Progenitor cell of endocrine pancreas (in vitro differentiated cells): ENCODE data around the gene TIRAP. TPM values are rescaled to one million over a fixed set of nuclear protein-coding genes. Genes with fewer than 3 reads are reported as not detected.

Experiments used
- DNase-seq: peaks from one replicate; pipeline ENCODE4 v3.0.0; 2021; ENCODE audit warnings: low spot score; ENCODE audit not compliant: unreplicated experiment
- H3K27ac Mint-ChIP-seq: 2 replicates; pipeline ENCODE4 v1.8.0; 2021; ENCODE audit warnings: mild to moderate bottlenecking, moderate library complexity, mixed read lengths
- H3K27me3 Mint-ChIP-seq: 2 replicates; pipeline ENCODE4 v1.8.0; 2021; ENCODE audit warnings: mixed read lengths
- H3K36me3 Mint-ChIP-seq: 2 replicates; pipeline ENCODE4 v1.8.0; 2022; ENCODE audit warnings: mixed read lengths; ENCODE audit not compliant: insufficient read depth
- H3K4me1 Mint-ChIP-seq: 2 replicates; pipeline ENCODE4 v1.8.0; 2021; ENCODE audit warnings: low read depth, mixed read lengths
- H3K4me3 Mint-ChIP-seq: 2 replicates; pipeline ENCODE4 v1.8.0; 2021; ENCODE audit warnings: low read depth, mild to moderate bottlenecking, moderate library complexity, mixed read lengths
- H3K9me3 Mint-ChIP-seq: 2 replicates; pipeline ENCODE4 v1.8.0; 2021; ENCODE audit warnings: low read depth, mixed read lengths
- total RNA-seq: library from RNA; stranded (reverse); gene quantifications from 2 replicates; pipeline ENCODE4 v1.2.1, GENCODE V29; 2021
- TF ChIP-seq, protein P1 (sequence below): fragments of 200-600 bp; sonication (generic); IDR thresholded peaks from one replicate; pipeline ENCODE4 v1.5.0; 2021; ENCODE audit warnings: antibody characterized with exemption, mild to moderate bottlenecking; ENCODE audit not compliant: unreplicated experiment

TIRAP gene
- total RNA-seq, 1 donor from 2014 or later, result 12.8 TPM

DNA sequence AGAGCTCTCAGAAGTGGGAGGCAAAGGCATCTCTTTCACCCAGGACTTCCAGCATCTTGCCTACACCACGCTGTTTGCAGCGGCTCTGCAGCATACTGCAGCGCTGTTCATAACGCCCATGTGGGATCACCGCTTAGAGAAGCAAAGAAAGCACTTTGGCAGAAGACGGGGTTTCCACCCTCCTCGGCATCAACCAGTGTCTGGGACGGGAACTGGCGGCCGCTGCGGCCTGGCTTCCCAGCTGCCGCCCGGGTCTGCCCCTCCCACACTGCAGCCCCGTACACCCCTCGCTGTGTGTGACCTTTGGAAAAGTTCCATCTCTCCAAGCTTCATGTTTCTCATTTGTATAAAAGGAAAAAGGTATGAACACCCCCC lies 545 bp upstream of the TIRAP start:
- peak; percentile 26 for DNase-seq
- peaks cover 8% of the 10 kb centered on the region for H3K36me3 Mint-ChIP-seq
- H3K9me3 Mint-ChIP-seq, result no peaks in the 10 kb centered on the region

DNA sequence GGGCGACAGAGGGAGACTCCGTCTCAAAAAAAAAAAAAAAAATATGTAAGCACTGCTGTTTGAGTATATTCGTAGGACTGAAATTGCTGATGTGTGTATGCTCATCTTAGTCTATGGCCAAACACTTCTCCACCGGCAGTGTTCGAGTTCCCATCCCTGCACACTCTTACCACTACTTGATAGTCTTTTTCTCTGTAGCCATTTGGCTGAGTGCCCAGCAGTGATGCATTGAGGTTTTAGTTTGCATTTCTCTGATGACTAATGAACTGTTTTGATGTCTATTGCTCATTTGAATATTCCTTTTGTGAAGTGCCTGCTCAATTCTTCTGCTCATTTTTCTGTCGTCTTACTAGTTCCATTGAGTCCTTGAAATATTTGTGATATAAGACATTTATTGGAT lies 1.9 kb downstream of the TIRAP start:
- no peak for DNase-seq
- Mint-ChIP-seq H3K36me3 (no peaks in the 10 kb centered on the region), H3K4me3 (peak overlapping the region; percentile 45), H3K27ac (no peak overlapping the region), H3K27me3 (no peaks in the 10 kb centered on the region), H3K9me3 (no peaks in the 10 kb centered on the region), H3K4me1 (peaks cover 15% of the 10 kb centered on the region)
- TF ChIP-seq, protein P1, sequence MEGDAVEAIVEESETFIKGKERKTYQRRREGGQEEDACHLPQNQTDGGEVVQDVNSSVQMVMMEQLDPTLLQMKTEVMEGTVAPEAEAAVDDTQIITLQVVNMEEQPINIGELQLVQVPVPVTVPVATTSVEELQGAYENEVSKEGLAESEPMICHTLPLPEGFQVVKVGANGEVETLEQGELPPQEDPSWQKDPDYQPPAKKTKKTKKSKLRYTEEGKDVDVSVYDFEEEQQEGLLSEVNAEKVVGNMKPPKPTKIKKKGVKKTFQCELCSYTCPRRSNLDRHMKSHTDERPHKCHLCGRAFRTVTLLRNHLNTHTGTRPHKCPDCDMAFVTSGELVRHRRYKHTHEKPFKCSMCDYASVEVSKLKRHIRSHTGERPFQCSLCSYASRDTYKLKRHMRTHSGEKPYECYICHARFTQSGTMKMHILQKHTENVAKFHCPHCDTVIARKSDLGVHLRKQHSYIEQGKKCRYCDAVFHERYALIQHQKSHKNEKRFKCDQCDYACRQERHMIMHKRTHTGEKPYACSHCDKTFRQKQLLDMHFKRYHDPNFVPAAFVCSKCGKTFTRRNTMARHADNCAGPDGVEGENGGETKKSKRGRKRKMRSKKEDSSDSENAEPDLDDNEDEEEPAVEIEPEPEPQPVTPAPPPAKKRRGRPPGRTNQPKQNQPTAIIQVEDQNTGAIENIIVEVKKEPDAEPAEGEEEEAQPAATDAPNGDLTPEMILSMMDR, result no peak

More for the DNA sequence above, 545 bp upstream of the TIRAP start:
- H3K4me1 Mint-ChIP-seq, result peaks cover 35% of the 10 kb centered on the region
- no peaks in the 10 kb centered on the region for H3K27me3 Mint-ChIP-seq
- H3K4me3 Mint-ChIP-seq, result peak overlapping the region; percentile 87
- TF ChIP-seq, protein P1, result no peak
- H3K27ac Mint-ChIP-seq, result peak overlapping the region; percentile 96

DNA sequence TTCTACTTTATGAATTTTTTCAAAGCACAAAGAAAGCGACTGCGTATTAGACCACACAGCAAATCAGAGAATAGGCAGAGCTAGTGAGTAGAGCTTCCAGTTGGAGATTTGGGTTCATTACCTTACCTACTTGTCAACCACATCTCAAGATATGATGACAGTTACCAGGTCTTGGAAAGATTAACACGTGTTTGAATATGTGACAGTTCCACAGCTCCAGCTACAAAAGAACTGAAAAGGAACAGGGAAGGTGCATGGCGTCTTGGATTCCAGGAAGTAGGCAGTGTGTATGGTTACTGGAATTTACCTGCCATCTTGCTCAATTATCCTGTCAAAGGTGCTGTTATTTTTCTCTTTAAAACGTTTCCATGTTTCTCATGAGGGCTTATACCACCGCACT lies 5.3 kb downstream of the TIRAP start:
- Mint-ChIP-seq H3K4me3 (no peak overlapping the region), H3K27me3 (no peaks in the 10 kb centered on the region), H3K4me1 (peaks cover 12% of the 10 kb centered on the region), H3K9me3 (no peaks in the 10 kb centered on the region), H3K36me3 (peaks cover under 1% of the 10 kb centered on the region), H3K27ac (no peak overlapping the region)
- TF ChIP-seq, protein P1, result no peak
- DNase-seq, result no peak

DNA sequence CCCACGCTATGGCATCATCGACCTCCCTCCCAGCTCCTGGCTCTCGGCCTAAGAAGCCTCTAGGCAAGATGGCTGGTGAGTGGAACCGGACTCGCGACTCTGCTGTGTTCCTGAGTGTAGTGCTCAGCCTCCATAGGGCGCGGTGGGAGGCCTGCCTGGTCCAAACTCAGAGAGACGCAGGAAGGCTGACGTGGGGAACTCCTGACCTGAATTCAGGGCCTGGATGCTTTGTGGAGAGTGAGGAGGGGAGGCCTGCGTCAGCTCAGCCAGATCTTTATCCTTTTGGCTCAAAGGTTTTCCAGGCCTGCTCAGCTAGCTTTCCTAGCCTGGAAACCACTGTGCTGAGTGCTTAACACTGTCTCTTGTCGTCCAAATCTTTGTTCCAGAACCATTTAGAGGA lies 8.0 kb downstream of the TIRAP start:
- H3K27me3 Mint-ChIP-seq, result no peaks in the 10 kb centered on the region
- TF ChIP-seq, protein P1, result no peak
- H3K36me3 Mint-ChIP-seq, result peaks cover 4% of the 10 kb centered on the region
- H3K27ac Mint-ChIP-seq, result no peak overlapping the region
- H3K4me3 Mint-ChIP-seq, result no peak overlapping the region
- DNase-seq, result no peak
- no peaks in the 10 kb centered on the region for H3K9me3 Mint-ChIP-seq
- peaks cover 6% of the 10 kb centered on the region for H3K4me1 Mint-ChIP-seq

DNA sequence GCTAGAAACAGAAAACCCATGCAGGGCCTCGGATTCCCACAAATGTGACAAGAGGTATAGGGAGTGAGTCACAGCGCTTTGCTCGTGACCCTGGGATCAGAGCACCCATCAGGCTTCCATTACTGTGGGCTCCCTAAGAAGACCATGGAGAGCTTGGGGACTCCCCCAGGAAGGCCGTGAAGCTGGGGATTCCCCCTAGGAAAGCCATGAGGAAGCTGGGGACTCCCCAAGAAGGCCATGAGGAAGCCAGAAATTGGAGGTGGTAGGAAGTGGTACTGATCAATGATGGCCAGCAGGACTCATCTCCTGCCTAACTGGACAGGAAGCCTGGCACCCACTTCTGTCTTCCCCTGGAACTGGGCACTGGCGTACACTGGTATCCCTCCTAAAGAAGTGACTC lies 10.8 kb downstream of the TIRAP start:
- H3K27me3 Mint-ChIP-seq, result no peaks in the 10 kb centered on the region
- no peaks in the 10 kb centered on the region for H3K9me3 Mint-ChIP-seq
- peaks cover 6% of the 10 kb centered on the region for H3K4me1 Mint-ChIP-seq
- no peak for DNase-seq
- TF ChIP-seq, protein P1, result no peak
- no peak overlapping the region for H3K4me3 Mint-ChIP-seq
- H3K36me3 Mint-ChIP-seq, result peaks cover 5% of the 10 kb centered on the region
- no peak overlapping the region for H3K27ac Mint-ChIP-seq
